SH-SY5Y (cell line): Measurements from ENCODE around the gene UGP2.

Experiments
- GATA2 ChIP-seq: IDR thresholded peaks from 2 replicates; pipeline ENCODE4 v1.6.1; 2011; ENCODE audit warnings: mild to moderate bottlenecking, low read depth, low read length
- GATA3 ChIP-seq: IDR thresholded peaks from 2 replicates; pipeline ENCODE4 v1.6.1; 2011; ENCODE audit warnings: low read depth, mild to moderate bottlenecking, low read length, moderate library complexity

DNA sequence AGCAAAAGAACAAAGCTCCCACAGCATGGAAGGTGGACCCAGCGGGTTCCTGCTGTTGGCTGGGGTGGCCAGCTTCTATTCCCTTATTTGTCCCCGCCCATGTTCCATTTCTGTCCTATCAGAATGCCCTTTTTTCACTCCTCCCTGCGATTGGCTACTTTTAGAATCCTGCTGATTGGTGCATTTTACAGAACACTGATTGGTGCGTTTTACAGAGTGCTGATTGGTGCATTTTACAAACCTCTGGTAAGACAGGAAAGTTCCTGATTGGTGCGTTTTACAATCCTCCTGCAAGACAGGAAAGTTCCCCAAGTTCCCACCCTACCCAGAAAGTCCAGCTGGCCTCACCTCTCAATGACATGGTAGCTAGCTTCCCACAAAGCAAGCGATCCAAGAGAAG, 40.2 kb upstream of the UGP2 start:
- TF ChIP-seq GATA2 (no peak), GATA3 (no peak)
